ENCODE results near the gene CTAGE8.
"Not testable (repeated sequence)": the region's sequence is repeated elsewhere in the genome, so short reads cannot be mapped to it uniquely, and the experiment has no call there.

The CTAGE8 gene

DNA sequence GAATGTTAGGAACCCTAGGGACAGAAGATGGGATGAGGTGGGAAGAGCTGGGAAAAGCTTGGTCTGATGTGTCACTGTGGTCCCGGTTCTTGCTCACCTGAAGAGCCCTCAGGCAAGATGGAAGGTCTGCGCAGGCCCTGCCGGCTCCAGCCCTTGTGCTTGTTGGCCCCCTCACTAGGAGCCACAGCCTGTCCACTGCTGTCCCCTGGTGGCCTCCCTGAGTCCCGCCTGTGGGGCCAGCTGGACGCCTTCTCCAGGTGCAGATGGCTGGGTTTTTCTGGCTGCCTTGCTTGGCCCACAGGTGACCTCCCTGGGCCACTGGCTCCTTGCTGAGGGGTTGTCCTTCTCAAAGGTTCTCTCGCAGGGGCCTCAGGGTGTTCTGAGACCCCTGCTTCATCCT, 14.6 kb upstream of the CTAGE8 start:
- not testable (repeated sequence) for DNase-seq (ENCODE audit: low spot score in 2 of 2); ATAC-seq (replicated peaks; ENCODE audit: extremely low read depth, poor library complexity, severe bottlenecking); H3K36me3 Mint-ChIP-seq (ENCODE audit: insufficient read depth); H3K27me3 Mint-ChIP-seq; H3K4me3 Mint-ChIP-seq; H3K4me1 Mint-ChIP-seq; H3K27ac Mint-ChIP-seq (ENCODE audit: low read depth); H3K9me3 Mint-ChIP-seq

DNA sequence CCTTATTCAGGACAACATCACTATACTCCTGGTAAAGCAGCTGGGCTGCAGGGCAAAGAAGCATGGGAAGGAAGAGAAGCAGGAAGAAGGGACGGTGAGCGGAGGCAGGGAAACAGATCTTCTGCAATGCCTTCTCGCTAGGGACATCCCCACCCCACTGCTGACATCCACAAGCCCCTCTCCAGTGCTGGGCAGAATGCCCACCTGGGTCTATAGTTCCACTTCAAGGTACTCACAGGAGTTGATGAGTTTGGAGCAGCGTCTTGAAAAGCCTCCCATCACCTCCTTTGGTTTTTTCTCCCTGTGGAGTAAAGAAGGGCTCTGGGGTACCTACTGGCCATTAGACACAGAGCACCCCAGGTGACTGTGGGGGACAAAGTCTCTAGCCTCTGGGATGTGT, 13.4 kb upstream of the CTAGE8 start:
- DNase-seq (ENCODE audit: low spot score in 2 of 2); H3K9me3 Mint-ChIP-seq; H3K4me3 Mint-ChIP-seq; H3K27ac Mint-ChIP-seq (ENCODE audit: low read depth); ATAC-seq (replicated peaks; ENCODE audit: extremely low read depth, poor library complexity, severe bottlenecking); H3K27me3 Mint-ChIP-seq; H3K36me3 Mint-ChIP-seq (ENCODE audit: insufficient read depth); H3K4me1 Mint-ChIP-seq: not testable (repeated sequence)

- not testable (repeated sequence) for H3K4me1 Mint-ChIP-seq; DNase-seq (ENCODE audit: low spot score in 2 of 2); ATAC-seq (replicated peaks; ENCODE audit: extremely low read depth, poor library complexity, severe bottlenecking)
Observed at GRCh38 chr7:144281981-144282380, 12.9 kb upstream of the CTAGE8 start.

GRCh38 chr7:144280010-144280409, 10.9 kb upstream of the CTAGE8 start:
- not testable (repeated sequence) for H3K4me3 Mint-ChIP-seq; H3K36me3 Mint-ChIP-seq (ENCODE audit: insufficient read depth); H3K27me3 Mint-ChIP-seq; ATAC-seq (replicated peaks; ENCODE audit: extremely low read depth, poor library complexity, severe bottlenecking); H3K9me3 Mint-ChIP-seq; H3K27ac Mint-ChIP-seq (ENCODE audit: low read depth); DNase-seq (ENCODE audit: low spot score in 2 of 2); H3K4me1 Mint-ChIP-seq

More at GRCh38 chr7:144281981-144282380, 12.9 kb upstream of the CTAGE8 start:
- not testable (repeated sequence) for H3K27me3 Mint-ChIP-seq; H3K27ac Mint-ChIP-seq (ENCODE audit: low read depth); H3K9me3 Mint-ChIP-seq; H3K36me3 Mint-ChIP-seq (ENCODE audit: insufficient read depth); H3K4me3 Mint-ChIP-seq

DNA sequence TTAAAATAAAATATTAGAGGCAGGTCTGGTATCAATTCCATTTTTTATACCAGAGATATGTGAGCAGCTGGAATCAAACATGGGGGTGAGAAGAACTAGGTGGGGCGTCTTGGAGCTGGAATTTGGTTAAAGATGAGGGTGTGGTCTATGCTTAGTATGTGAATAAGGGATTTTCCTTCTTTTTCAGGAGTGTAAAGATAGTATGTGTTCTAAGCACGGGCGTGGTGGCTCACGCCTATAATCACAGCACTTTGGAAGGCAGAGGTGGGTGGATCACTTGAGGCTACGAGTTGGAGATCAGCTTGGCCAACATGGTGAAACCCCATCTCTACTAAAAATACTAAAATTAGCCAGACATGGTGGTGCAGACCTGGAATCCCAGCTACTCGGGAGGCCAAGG, 6.2 kb upstream of the CTAGE8 start:
- not testable (repeated sequence) for H3K9me3 Mint-ChIP-seq; H3K4me3 Mint-ChIP-seq; ATAC-seq (replicated peaks; ENCODE audit: extremely low read depth, poor library complexity, severe bottlenecking); H3K4me1 Mint-ChIP-seq; H3K27ac Mint-ChIP-seq (ENCODE audit: low read depth); H3K36me3 Mint-ChIP-seq (ENCODE audit: insufficient read depth); H3K27me3 Mint-ChIP-seq; DNase-seq (ENCODE audit: low spot score in 2 of 2)

GRCh38 chr7:144264692-144265091, 4.4 kb downstream of the CTAGE8 start, which contains the start of gene OR2A7:
Gene OR2A7 (minus strand): TSS chr7:144264792. CDS start chr7:144259628, 5,164 bp downstream.
- H3K9me3 Mint-ChIP-seq; H3K27ac Mint-ChIP-seq (ENCODE audit: low read depth); H3K4me1 Mint-ChIP-seq; H3K27me3 Mint-ChIP-seq; H3K4me3 Mint-ChIP-seq; DNase-seq (ENCODE audit: low spot score in 2 of 2); ATAC-seq (replicated peaks; ENCODE audit: extremely low read depth, poor library complexity, severe bottlenecking); H3K36me3 Mint-ChIP-seq (ENCODE audit: insufficient read depth): not testable (repeated sequence)

- ATAC-seq (replicated peaks; ENCODE audit: extremely low read depth, poor library complexity, severe bottlenecking); H3K27ac Mint-ChIP-seq (ENCODE audit: low read depth); DNase-seq (ENCODE audit: low spot score in 2 of 2); H3K4me1 Mint-ChIP-seq; H3K4me3 Mint-ChIP-seq; H3K9me3 Mint-ChIP-seq; H3K27me3 Mint-ChIP-seq; H3K36me3 Mint-ChIP-seq (ENCODE audit: insufficient read depth): not testable (repeated sequence)
Observed at GRCh38 chr7:144262128-144262527, 7.0 kb downstream of the CTAGE8 start.

- H3K36me3 Mint-ChIP-seq (ENCODE audit: insufficient read depth); H3K4me1 Mint-ChIP-seq; H3K27me3 Mint-ChIP-seq; H3K27ac Mint-ChIP-seq (ENCODE audit: low read depth); H3K9me3 Mint-ChIP-seq; DNase-seq (ENCODE audit: low spot score in 2 of 2); ATAC-seq (replicated peaks; ENCODE audit: extremely low read depth, poor library complexity, severe bottlenecking); H3K4me3 Mint-ChIP-seq: not testable (repeated sequence)
Observed at GRCh38 chr7:144259067-144259466, 10.0 kb downstream of the CTAGE8 start.

DNA sequence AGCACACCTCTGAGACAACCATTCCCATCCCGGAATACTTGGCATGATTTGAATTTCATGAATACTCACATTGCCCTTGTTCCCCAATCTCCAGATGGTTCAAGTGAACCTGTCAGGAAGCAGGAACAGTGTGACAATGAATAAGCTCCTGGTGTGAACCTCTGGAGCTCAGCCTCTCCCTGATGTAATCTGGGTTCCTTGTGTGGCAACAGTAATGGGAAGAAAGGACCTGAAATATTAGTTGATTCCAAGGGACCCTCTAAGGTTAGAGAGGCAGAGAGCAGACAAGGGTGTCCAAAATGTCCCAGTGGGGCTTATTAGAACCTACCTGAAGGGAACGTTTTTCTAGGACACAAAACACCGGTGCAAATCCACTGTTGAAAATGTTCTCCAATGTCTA, 13.0 kb downstream of the CTAGE8 start:
- no peaks in the 10 kb centered on the region for H3K4me1 Mint-ChIP-seq
- no peaks in the 10 kb centered on the region for H3K9me3 Mint-ChIP-seq
- H3K4me3 Mint-ChIP-seq = no peak overlapping the region
- no peak for DNase-seq (ENCODE audit: low spot score in 2 of 2)
- no peak for ATAC-seq (replicated peaks; ENCODE audit: extremely low read depth, poor library complexity, severe bottlenecking)
- no peak overlapping the region for H3K27ac Mint-ChIP-seq (ENCODE audit: low read depth)
- H3K27me3 Mint-ChIP-seq = no peaks in the 10 kb centered on the region
- H3K36me3 Mint-ChIP-seq (ENCODE audit: insufficient read depth) = no peaks in the 10 kb centered on the region

DNA sequence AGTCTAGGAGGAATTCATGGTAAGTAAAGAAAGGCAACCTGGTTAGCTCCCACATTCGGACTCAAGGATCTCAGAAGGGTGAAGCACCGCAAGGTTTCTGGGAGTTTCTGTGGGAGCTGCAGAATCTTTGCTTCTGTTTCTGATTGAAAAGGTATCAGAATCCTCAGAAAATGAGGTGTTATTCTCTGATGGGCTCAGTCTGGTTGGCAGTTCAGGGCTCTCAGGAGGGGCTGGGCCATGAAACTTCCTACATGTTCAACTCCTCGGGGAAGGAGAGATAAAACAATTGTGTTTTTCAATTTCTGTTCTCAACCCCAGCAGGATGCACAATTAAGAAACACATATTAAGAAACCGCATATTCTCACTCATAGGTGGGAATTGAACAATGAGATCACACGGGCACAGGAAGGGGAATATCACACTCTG, 13.6 kb downstream of the CTAGE8 start:
- Mint-ChIP-seq H3K36me3 (ENCODE audit: insufficient read depth) (no peaks in the 10 kb centered on the region), H3K4me3 (no peak overlapping the region), H3K27ac (ENCODE audit: low read depth) (no peak overlapping the region), H3K9me3 (no peaks in the 10 kb centered on the region), H3K27me3 (no peaks in the 10 kb centered on the region), H3K4me1 (no peaks in the 10 kb centered on the region)
- ATAC-seq (replicated peaks; ENCODE audit: extremely low read depth, poor library complexity, severe bottlenecking) (no peak), DNase-seq (ENCODE audit: low spot score in 2 of 2) (no peak)

GRCh38 chr7:144252307-144252706, 16.8 kb downstream of the CTAGE8 start:
- H3K9me3 Mint-ChIP-seq; H3K27ac Mint-ChIP-seq (ENCODE audit: low read depth); H3K4me1 Mint-ChIP-seq; H3K4me3 Mint-ChIP-seq; H3K27me3 Mint-ChIP-seq; ATAC-seq (replicated peaks; ENCODE audit: extremely low read depth, poor library complexity, severe bottlenecking); DNase-seq (ENCODE audit: low spot score in 2 of 2); H3K36me3 Mint-ChIP-seq (ENCODE audit: insufficient read depth): not testable (repeated sequence)

- not testable (repeated sequence) for H3K27ac Mint-ChIP-seq (ENCODE audit: low read depth); H3K4me3 Mint-ChIP-seq; H3K36me3 Mint-ChIP-seq (ENCODE audit: insufficient read depth); H3K4me1 Mint-ChIP-seq; ATAC-seq (replicated peaks; ENCODE audit: extremely low read depth, poor library complexity, severe bottlenecking); DNase-seq (ENCODE audit: low spot score in 2 of 2); H3K27me3 Mint-ChIP-seq; H3K9me3 Mint-ChIP-seq
Observed at GRCh38 chr7:144247674-144248330, 21.3 kb downstream of the CTAGE8 start.

DNA sequence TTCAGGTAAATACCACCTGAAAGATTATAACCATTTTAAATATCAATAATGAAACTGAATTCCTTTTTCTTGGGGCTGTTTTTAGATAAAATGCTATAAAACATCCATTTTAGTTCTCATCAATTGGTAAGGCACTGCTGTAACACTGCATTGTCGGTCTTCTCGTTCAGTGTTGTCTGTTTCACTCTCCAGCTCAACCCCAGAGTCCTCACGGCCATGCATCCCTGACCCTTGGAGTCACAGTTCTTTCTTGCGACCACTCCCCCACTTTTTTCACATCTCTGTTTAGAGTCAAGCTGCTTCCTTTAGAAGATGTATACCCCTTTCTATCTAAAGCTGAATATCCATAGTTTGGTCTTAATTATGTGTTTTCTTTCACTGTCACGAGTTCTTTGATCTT, 22.1 kb downstream of the CTAGE8 start:
- not testable (repeated sequence) for H3K4me3 Mint-ChIP-seq; H3K27me3 Mint-ChIP-seq; H3K36me3 Mint-ChIP-seq (ENCODE audit: insufficient read depth); DNase-seq (ENCODE audit: low spot score in 2 of 2); H3K9me3 Mint-ChIP-seq; ATAC-seq (replicated peaks; ENCODE audit: extremely low read depth, poor library complexity, severe bottlenecking); H3K27ac Mint-ChIP-seq (ENCODE audit: low read depth); H3K4me1 Mint-ChIP-seq

Measured in central memory CD8-positive, alpha-beta T cell (primary cell).